HG02840 (cell line): ENCODE measurements around the gene TSEN54.

Source experiments
- ATAC-seq: cut with Tn5 transposase; IDR thresholded peaks from one replicate; pipeline ENCODE4 v1.9.1; 2021; ENCODE audit warnings: mild to moderate bottlenecking, moderate library complexity, moderate number of reproducible peaks; ENCODE audit not compliant: unreplicated experiment, low FRiP score

The TSEN54 gene

GRCh38 chr17:75487351-75488070 is 28.8 kb upstream of the TSEN54 start:
- no peak for ATAC-seq

DNA sequence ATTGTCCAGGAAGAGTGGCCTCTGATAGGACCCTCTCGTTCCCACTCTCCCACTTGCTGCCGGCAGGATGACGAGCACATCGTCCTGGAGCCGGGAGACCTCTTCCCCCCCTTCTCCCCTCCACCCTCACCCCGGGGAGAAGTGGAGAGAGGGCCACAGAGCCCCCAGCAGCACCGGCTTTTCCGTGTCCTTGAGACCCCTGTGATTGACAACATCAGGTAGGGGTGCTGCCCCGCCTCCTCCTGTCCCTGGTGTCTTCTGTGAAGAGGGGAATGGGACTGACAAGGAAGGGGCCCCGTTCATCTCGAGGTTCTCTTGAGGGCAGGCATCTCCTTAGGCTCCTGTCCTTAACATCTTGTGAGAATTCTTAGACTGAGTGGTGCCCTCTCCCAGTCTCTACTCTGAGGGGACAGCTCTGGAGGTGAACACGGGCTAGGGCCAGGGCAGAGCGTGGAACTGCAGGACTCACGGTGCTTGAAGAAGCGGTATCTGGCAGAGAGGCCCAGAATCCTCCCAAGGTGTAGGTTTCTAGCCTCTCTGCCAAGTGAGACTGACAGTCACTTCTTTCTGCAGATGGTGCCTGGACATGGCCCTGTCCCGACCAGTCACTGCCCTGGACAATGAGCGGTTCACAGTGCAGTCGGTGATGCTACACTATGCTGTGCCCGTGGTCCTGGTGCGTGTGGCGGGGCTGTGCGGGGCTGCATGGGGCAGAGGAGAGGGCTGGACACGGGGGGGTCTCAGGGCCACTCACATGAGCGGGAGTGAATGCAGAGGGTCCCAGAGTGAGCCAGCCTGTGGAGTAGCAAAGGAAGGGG is 27.4 kb upstream of the TSEN54 start:
- ATAC-seq, result no peak

- no peak for ATAC-seq
These were observed 26.8 kb upstream of the TSEN54 start for GRCh38 chr17:75489511-75489955.

GRCh38 chr17:75490173-75490743 is 26.1 kb upstream of the TSEN54 start:
- no peak for ATAC-seq

- ATAC-seq, result no peak
These were observed 25.2 kb upstream of the TSEN54 start for GRCh38 chr17:75490953-75491649.

GRCh38 chr17:75491680-75492079 is 24.6 kb upstream of the TSEN54 start:
- no peak for ATAC-seq

GRCh38 chr17:75492555-75493168 is 23.7 kb upstream of the TSEN54 start:
- no peak for ATAC-seq

DNA sequence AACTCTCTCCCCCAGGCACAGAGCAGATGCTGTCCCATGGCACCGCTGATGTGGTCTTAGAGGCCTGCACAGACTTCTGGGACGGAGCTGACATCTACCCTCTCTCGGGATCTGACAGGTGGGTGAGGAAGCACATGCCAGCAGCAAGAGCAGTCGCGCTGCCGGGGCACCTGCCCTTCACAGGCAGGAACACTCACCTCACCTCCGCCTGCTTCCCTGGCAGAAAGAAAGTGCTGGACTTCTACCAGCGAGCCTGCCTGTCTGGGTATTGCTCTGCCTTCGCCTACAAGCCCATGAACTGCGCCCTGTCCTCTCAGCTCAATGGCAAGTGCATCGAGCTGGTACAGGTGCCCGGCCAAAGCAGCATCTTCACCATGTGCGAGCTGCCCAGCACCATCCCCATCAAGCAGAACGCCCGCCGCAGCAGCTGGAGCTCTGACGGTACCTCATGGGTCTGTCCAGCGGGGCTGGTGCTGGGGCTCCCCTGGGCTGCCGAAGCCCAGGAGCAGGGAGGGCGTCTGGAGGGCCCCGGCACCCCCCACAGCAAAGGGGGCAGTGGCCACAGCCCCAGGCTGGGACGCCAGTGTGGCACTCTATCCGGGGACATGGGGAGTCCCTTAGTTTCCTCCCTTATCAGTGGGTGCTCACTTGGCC is 22.7 kb upstream of the TSEN54 start:
- ATAC-seq, result no peak

- ATAC-seq, result no peak
These were observed 21.9 kb upstream of the TSEN54 start for GRCh38 chr17:75494326-75494877.

DNA sequence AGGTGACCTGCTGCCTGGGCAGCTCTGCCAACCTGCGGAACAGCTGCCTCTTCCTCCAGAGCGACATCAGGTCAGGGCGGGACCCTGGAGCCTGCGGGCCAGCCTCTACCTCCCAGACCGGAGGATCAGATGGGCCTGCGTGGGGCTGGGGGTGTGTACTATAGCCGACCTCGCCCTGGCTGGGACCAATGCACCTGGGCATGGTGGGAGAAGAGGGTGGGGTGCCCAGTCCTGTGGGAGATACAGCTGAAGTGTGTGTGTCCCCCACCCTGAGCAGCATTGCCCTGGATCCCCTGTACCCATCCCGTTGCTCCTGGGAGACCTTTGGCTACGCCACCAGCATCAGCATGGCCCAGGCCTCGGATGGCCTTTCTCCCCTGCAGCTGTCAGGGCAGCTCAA is 20.3 kb upstream of the TSEN54 start:
- no peak for ATAC-seq

- no peak for ATAC-seq
These were observed 18.1 kb upstream of the TSEN54 start for GRCh38 chr17:75498039-75498725.

DNA sequence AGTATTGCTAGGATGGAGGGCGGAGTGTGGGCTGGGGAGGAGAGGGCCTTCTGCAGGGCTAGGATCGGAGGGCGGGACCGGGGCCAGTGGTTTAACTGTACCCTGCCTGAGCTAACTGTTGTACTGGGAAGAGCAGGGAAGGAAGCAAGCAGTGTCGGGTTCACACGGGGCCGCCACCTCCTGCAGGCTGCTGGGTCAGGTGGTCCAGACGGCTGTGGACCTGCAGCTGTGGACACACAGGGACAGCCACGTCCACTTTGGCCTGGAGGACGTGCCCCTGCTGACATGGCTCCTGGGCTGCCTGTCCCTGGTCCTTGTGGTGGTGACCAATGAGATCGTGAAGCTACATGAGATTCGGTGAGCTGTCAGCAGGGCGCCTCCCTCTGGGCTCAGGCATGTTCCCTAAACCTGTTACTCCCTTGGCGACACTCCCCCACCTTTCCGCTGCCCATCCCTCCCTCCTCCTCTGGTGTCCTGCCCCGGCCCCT is 17.6 kb upstream of the TSEN54 start:
- ATAC-seq, result no peak

- ATAC-seq, result no peak
These were observed 16.9 kb upstream of the TSEN54 start for GRCh38 chr17:75499313-75500022.

DNA sequence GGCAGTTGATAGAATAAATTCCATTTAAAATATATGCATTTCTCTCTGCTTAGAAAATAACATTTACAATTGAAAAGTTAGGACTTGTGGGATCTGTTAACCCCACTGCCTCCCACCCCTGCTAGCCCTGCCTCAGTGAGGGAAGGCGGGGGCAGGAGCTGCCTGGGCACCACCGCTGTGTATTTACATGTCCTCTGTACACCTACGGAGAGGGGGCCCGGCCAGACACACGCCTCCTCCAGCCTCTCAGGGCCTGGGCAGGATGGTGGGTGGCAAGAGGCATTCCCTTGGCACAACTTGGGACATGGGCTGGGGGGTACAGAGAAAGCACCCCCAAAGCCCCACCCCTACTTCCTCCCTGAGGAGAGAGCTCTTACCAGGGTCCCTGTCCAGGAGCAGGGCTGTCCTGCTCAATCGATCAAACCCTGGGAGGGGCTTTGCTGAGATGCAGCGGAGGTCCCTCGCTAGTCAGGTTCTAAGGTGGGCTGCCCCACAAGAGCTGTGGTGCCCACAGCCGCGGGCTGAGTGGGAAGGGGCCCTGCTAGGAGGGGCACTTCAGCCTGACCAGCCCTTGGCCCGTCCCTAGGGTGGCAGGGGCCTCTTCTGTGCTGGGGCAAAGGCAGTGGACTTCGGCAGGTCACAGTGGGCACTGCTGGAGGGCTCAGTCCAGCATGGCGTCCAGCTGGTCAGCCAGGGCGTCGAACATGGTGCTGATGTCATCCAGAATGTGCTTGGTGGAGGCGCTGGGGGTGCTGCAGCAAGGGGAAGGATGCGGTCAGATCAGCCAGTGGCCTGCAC is 15.7 kb upstream of the TSEN54 start:
- ATAC-seq, result no peak

DNA sequence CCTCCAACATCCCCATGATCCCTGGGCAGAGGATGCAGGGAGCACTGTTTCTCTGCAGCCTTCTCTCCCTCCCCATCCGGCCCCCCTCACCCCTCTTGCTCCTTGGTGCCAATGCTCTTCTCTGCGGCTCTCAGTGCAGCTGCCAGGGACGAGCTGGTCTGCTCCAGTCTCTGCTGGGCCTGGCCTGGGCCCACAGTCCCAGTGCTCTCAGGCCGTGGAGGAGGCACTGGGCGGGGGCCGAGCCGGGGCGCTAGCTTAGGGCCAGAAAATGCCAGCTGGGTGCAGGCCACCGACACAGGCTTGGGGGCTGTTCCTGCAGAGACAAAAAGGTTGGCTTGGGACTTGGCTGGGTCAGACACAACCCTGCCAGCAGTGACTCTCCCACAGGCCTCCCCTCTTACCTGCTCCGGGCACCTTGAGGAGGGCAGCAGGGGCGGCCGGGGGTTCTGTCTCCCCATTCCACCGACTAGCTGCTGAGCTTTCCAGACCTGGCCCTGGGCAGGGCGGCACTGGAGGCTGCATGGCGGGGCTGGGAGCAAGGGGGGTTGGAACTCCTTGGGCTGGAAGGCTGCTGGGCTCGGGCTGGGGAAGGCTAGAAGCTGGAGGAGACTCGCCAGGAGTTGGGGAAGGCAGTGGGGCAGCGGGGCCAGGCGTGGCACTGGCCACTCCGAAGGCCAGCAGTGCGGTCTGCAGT is 14.8 kb upstream of the TSEN54 start:
- ATAC-seq, result no peak

DNA sequence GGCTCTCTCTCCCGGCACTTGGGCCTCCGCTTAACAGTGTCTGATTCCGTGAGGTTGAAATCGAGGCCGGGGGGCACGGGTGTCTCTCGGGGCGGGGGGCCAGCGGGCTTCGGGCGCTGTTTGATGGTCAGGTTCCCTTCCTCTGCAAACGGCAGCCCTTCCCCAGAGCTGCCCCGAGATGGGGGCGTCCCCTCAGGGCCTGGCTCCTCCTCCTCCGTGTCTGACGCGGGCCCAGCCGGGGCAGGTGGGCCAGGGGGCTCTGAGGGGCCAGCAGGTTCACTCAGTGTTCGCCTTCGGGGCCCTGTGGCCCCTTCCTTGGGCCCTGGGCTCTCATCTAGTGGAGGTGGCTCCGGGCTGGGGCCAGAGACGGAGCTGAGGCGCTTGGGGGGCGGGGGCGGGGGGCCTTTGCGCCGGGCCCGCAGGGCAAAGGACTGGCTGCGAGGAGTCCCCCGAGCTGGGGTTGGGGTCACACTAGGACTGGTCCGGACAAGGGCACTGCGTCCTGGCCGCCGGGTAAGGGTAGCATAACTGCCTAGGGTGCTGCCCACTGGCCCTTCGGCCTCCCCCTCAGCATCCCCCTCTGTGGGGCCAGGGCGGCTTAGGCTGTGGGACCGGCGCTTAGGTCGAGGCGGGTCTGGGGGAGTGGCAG is 14.1 kb upstream of the TSEN54 start:
- ATAC-seq, result no peak
